GM15510 (cell line): ENCODE measurements around the gene ELF3.

Source experiments
- POLR2A ChIP-seq: IDR thresholded peaks from 3 replicates; pipeline ENCODE4 v1.6.1; 2011; ENCODE audit warnings: borderline replicate concordance; ENCODE audit not compliant: insufficient read length; ENCODE audit errors: extremely low read depth

Gene ELF3

GRCh38 chr1:202038688-202039346 lies 28.4 kb downstream of the ELF3 start:
- no peak for TF ChIP-seq POLR2A

- TF ChIP-seq POLR2A: no peak
These were observed 35.3 kb downstream of the ELF3 start for GRCh38 chr1:202045705-202046104.

GRCh38 chr1:202046227-202046626 lies 35.8 kb downstream of the ELF3 start:
- TF ChIP-seq POLR2A: no peak

GRCh38 chr1:202046748-202047708 lies 36.6 kb downstream of the ELF3 start:
- no peak for TF ChIP-seq POLR2A

- TF ChIP-seq POLR2A: no peak
These were observed 37.6 kb downstream of the ELF3 start for GRCh38 chr1:202047977-202048376.

- TF ChIP-seq POLR2A: no peak
These were observed 38.7 kb downstream of the ELF3 start for GRCh38 chr1:202049129-202049528.

- no peak for TF ChIP-seq POLR2A
These were observed 43.7 kb downstream of the ELF3 start for GRCh38 chr1:202054094-202054493.

GRCh38 chr1:202056644-202057334 lies 46.4 kb downstream of the ELF3 start:
- TF ChIP-seq POLR2A: no peak

GRCh38 chr1:202058001-202058908 lies 47.9 kb downstream of the ELF3 start:
- TF ChIP-seq POLR2A: no peak

GRCh38 chr1:202061055-202061454 lies 50.7 kb downstream of the ELF3 start:
- no peak for TF ChIP-seq POLR2A

- TF ChIP-seq POLR2A: no peak
These were observed 52.7 kb downstream of the ELF3 start for GRCh38 chr1:202063093-202063492.
